Measurements from ENCODE around the gene DDX6. TPM values are rescaled to one million over a fixed set of nuclear protein-coding genes. Genes with fewer than 3 reads are reported as not detected.
"Not testable (repeated sequence)": the region's sequence is repeated elsewhere in the genome, so short reads cannot be mapped to it uniquely, and the experiment has no call there.

DDX6 gene
- total RNA-seq, 4 donors from 2014 or later: 73.4 to 125 (median 98.2) TPM

- intact Hi-C loops (cut with DNase I; ENCODE audit: low total_unique reads) (no loop called here), in situ Hi-C loops (cut with MboI; ENCODE audit: low sequenced_read_pairs in 4 of 4) (no loop called here)
- Histone ChIP-seq H3K9me3 (no peaks in the 10 kb centered on the region), H3K36me3 (no peaks in the 10 kb centered on the region), H3K27me3 (peaks cover 0 to under 1% (median 0%) of the 10 kb centered on the region in 3 donors), H3K27ac (no peak overlapping the region), H3K4me1 (no peaks in the 10 kb centered on the region), H3K4me3 (no peak overlapping the region)
- no peak for TF ChIP-seq CTCF (IDR thresholded peaks at IDR 0.05 in 4 of 5, conservative IDR thresholded peaks at IDR 0.05 in 1 of 5)
- TF ChIP-seq POLR2A (IDR thresholded peaks at IDR 0.05): no peak
- DNase-seq: no peak
- ATAC-seq: no peak
Measured at GRCh38 chr11:118735203-118735602, 55.8 kb downstream of the DDX6 start.

- H3K4me3 ChIP-seq: no peak overlapping the region
- DNase-seq (no peak), ATAC-seq (no peak)
- peaks cover 0 to 3% (median 0%) of the 10 kb centered on the region in 3 donors for H3K27me3 ChIP-seq
- H3K36me3 ChIP-seq: no peaks in the 10 kb centered on the region
- intact Hi-C loops (cut with DNase I; ENCODE audit: low total_unique reads) (no loop called here), in situ Hi-C loops (cut with MboI; ENCODE audit: low sequenced_read_pairs in 4 of 4) (no loop called here)
- TF ChIP-seq CTCF (IDR thresholded peaks at IDR 0.05 in 4 of 5, conservative IDR thresholded peaks at IDR 0.05 in 1 of 5): no peak
- no peak for TF ChIP-seq POLR2A (IDR thresholded peaks at IDR 0.05)
- H3K27ac ChIP-seq: no peak overlapping the region
- no peaks in the 10 kb centered on the region for H3K4me1 ChIP-seq
- H3K9me3 ChIP-seq: no peaks in the 10 kb centered on the region
Measured at GRCh38 chr11:118734031-118734430, 56.9 kb downstream of the DDX6 start.

GRCh38 chr11:118729753-118730152 is 61.2 kb downstream of the DDX6 start:
- H3K4me1 ChIP-seq; in situ Hi-C loops (cut with MboI; ENCODE audit: low sequenced_read_pairs in 4 of 4); H3K27ac ChIP-seq; H3K36me3 ChIP-seq; H3K4me3 ChIP-seq; DNase-seq; H3K9me3 ChIP-seq; H3K27me3 ChIP-seq; ATAC-seq; intact Hi-C loops (cut with DNase I; ENCODE audit: low total_unique reads): not testable (repeated sequence)

GRCh38 chr11:118728112-118728511 is 62.9 kb downstream of the DDX6 start:
- DNase-seq; H3K27ac ChIP-seq; H3K4me3 ChIP-seq; ATAC-seq; H3K4me1 ChIP-seq; H3K36me3 ChIP-seq; intact Hi-C loops (cut with DNase I; ENCODE audit: low total_unique reads); H3K9me3 ChIP-seq; H3K27me3 ChIP-seq; in situ Hi-C loops (cut with MboI; ENCODE audit: low sequenced_read_pairs in 4 of 4): not testable (repeated sequence)

GRCh38 chr11:118727721-118728066 is 63.3 kb downstream of the DDX6 start:
- in situ Hi-C loops (cut with MboI; ENCODE audit: low sequenced_read_pairs in 4 of 4); H3K36me3 ChIP-seq; H3K27me3 ChIP-seq; intact Hi-C loops (cut with DNase I; ENCODE audit: low total_unique reads); H3K4me1 ChIP-seq; DNase-seq; H3K9me3 ChIP-seq; H3K27ac ChIP-seq; ATAC-seq; H3K4me3 ChIP-seq: not testable (repeated sequence)

GRCh38 chr11:118727001-118727720 is 63.8 kb downstream of the DDX6 start:
- in situ Hi-C loops (cut with MboI; ENCODE audit: low sequenced_read_pairs in 4 of 4); H3K27ac ChIP-seq; H3K36me3 ChIP-seq; DNase-seq; H3K4me3 ChIP-seq; H3K4me1 ChIP-seq; H3K9me3 ChIP-seq; intact Hi-C loops (cut with DNase I; ENCODE audit: low total_unique reads); ATAC-seq; H3K27me3 ChIP-seq: not testable (repeated sequence)

- intact Hi-C loops (cut with DNase I; ENCODE audit: low total_unique reads); H3K27ac ChIP-seq; H3K4me3 ChIP-seq; ATAC-seq; H3K36me3 ChIP-seq; H3K9me3 ChIP-seq; H3K4me1 ChIP-seq; DNase-seq; H3K27me3 ChIP-seq; in situ Hi-C loops (cut with MboI; ENCODE audit: low sequenced_read_pairs in 4 of 4): not testable (repeated sequence)
Measured at GRCh38 chr11:118721478-118722015, 69.4 kb downstream of the DDX6 start.

GRCh38 chr11:118720740-118721139 is 70.2 kb downstream of the DDX6 start:
- in situ Hi-C loops (cut with MboI; ENCODE audit: low sequenced_read_pairs in 4 of 4); H3K9me3 ChIP-seq; H3K4me1 ChIP-seq; H3K27me3 ChIP-seq; H3K36me3 ChIP-seq; H3K4me3 ChIP-seq; H3K27ac ChIP-seq; intact Hi-C loops (cut with DNase I; ENCODE audit: low total_unique reads); ATAC-seq; DNase-seq: not testable (repeated sequence)

GRCh38 chr11:118720078-118720477 is 70.9 kb downstream of the DDX6 start:
- H3K27ac ChIP-seq; in situ Hi-C loops (cut with MboI; ENCODE audit: low sequenced_read_pairs in 4 of 4); H3K4me3 ChIP-seq; H3K36me3 ChIP-seq; intact Hi-C loops (cut with DNase I; ENCODE audit: low total_unique reads); H3K27me3 ChIP-seq; H3K4me1 ChIP-seq; H3K9me3 ChIP-seq; ATAC-seq; DNase-seq: not testable (repeated sequence)

GRCh38 chr11:118718562-118718961 is 72.4 kb downstream of the DDX6 start:
- H3K4me1 ChIP-seq; H3K27ac ChIP-seq; H3K36me3 ChIP-seq; intact Hi-C loops (cut with DNase I; ENCODE audit: low total_unique reads); H3K9me3 ChIP-seq; H3K4me3 ChIP-seq; in situ Hi-C loops (cut with MboI; ENCODE audit: low sequenced_read_pairs in 4 of 4); DNase-seq; ATAC-seq; H3K27me3 ChIP-seq: not testable (repeated sequence)

Measured in gastrocnemius medialis (tissue), 4 donors.